Measurements from ENCODE around the gene PPP5C.
"Not testable (repeated sequence)": the region's sequence is repeated elsewhere in the genome, so short reads cannot be mapped to it uniquely, and the experiment has no call there.

Gene PPP5C

DNA sequence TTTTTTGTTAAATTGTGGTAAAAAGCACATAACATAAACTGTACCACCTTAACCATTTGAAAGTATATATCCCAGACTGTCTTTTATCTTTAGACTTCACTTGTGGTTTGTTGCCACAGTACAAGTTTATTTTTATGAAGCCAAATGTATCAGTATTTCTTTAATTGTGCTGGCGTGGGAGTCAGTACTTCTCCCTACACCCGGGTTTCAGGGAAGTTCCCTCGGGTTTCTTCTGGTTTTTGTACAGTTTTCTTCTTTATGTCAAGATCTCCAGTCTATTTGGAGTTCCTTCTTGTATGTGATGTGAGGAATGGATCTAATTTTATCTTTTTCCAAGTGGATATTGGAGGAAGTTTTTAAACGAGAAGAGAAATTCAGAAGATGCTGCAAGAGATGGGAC is 46.0 kb downstream of the PPP5C start:
- Histone ChIP-seq H3K9ac (ENCODE audit: low read length) (no peak overlapping the region), H3K9me3 (ENCODE audit: control insufficient read depth, low read length) (no peaks in the 10 kb centered on the region), H3K4me1 (ENCODE audit: control insufficient read depth, insufficient read depth, low read length) (no peaks in the 10 kb centered on the region), H3K4me3 (ENCODE audit: low read length) (no peak overlapping the region), H3K27me3 (ENCODE audit: control insufficient read depth, insufficient read depth, low read length) (no peaks in the 10 kb centered on the region), H3K36me3 (ENCODE audit: control insufficient read depth, insufficient read depth, low read length) (peaks cover 5% of the 10 kb centered on the region)

- H3K4me1 ChIP-seq (ENCODE audit: control insufficient read depth, insufficient read depth, low read length), result no peaks in the 10 kb centered on the region
- peaks cover 5% of the 10 kb centered on the region for H3K36me3 ChIP-seq (ENCODE audit: control insufficient read depth, insufficient read depth, low read length)
Observed at GRCh38 chr19:46393456-46394401, 46.8 kb downstream of the PPP5C start.

GRCh38 chr19:46394402-46394797 is 47.5 kb downstream of the PPP5C start:
- H3K27me3 ChIP-seq (ENCODE audit: control insufficient read depth, insufficient read depth, low read length), result no peaks in the 10 kb centered on the region
- H3K36me3 ChIP-seq (ENCODE audit: control insufficient read depth, insufficient read depth, low read length), result peaks cover 3% of the 10 kb centered on the region
- H3K9me3 ChIP-seq (ENCODE audit: control insufficient read depth, low read length), result no peaks in the 10 kb centered on the region
- H3K9ac ChIP-seq (ENCODE audit: low read length), result no peak overlapping the region
- H3K4me3 ChIP-seq (ENCODE audit: low read length), result no peak overlapping the region
- H3K4me1 ChIP-seq (ENCODE audit: control insufficient read depth, insufficient read depth, low read length), result no peaks in the 10 kb centered on the region

More at GRCh38 chr19:46393456-46394401, 46.8 kb downstream of the PPP5C start:
- Histone ChIP-seq H3K4me3 (ENCODE audit: low read length) (no peak overlapping the region), H3K27me3 (ENCODE audit: control insufficient read depth, insufficient read depth, low read length) (no peaks in the 10 kb centered on the region), H3K9ac (ENCODE audit: low read length) (no peak overlapping the region), H3K9me3 (ENCODE audit: control insufficient read depth, low read length) (no peaks in the 10 kb centered on the region)

DNA sequence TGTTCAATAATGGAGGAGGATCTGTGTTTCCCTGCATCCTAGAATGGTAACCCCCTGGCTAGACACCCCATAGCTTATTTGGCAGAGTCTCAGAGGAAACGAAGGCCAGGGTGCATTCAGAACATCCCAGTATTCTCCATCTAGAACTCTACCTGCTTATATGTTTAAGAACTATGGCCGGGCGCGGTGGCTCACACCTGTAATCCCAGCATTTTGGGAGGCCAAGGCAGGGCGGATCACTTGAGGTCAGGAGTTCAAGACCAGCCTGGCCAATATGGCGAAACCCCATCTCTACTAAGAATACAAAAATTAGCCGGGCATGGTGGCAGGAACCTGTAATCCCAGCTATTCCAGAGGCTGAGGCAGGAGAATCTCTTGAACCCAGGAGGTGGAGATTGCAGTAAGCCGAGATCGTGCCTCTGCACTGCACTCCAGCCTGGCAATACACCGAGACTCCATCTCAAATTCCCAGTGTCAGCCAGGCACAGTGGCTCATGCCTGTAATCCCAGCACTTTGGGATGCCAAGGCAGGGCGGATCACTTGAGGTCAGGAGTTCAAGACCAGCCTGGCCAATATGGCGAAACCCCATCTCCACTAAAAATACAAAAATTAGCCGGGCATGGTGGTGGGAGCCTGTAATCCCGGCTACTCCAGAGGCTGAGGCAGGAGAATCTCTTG is 51.1 kb downstream of the PPP5C start:
- not testable (repeated sequence) for H3K4me1 ChIP-seq (ENCODE audit: control insufficient read depth, insufficient read depth, low read length); H3K4me3 ChIP-seq (ENCODE audit: low read length); H3K27me3 ChIP-seq (ENCODE audit: control insufficient read depth, insufficient read depth, low read length); H3K36me3 ChIP-seq (ENCODE audit: control insufficient read depth, insufficient read depth, low read length); H3K9me3 ChIP-seq (ENCODE audit: control insufficient read depth, low read length); H3K9ac ChIP-seq (ENCODE audit: low read length)

DNA sequence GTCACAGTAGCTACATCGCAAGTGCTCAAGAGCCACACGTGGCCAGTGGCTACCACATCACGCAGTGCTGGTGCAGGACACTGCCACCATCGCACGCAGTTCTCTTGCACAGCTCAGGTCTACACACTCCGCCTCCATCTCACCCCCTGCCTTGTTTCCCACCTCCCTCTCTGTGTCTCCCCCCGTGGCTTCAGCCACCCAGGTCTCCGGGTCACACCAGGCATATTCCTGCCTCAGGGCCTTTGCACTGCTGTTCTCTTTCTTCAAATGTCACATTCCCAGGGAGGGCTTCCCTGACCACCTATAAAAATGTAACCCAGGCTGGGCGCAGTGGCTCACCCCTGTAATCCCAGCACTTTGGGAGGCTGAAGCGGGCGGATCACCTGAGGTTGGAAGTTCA is 55.8 kb downstream of the PPP5C start:
- H3K4me3 ChIP-seq (ENCODE audit: low read length), result no peak overlapping the region
- H3K9me3 ChIP-seq (ENCODE audit: control insufficient read depth, low read length), result no peaks in the 10 kb centered on the region
- peaks cover 23% of the 10 kb centered on the region for H3K27me3 ChIP-seq (ENCODE audit: control insufficient read depth, insufficient read depth, low read length)
- peaks cover 6% of the 10 kb centered on the region for H3K4me1 ChIP-seq (ENCODE audit: control insufficient read depth, insufficient read depth, low read length)
- no peak overlapping the region for H3K9ac ChIP-seq (ENCODE audit: low read length)
- H3K36me3 ChIP-seq (ENCODE audit: control insufficient read depth, insufficient read depth, low read length), result no peaks in the 10 kb centered on the region

- no peaks in the 10 kb centered on the region for H3K36me3 ChIP-seq (ENCODE audit: control insufficient read depth, insufficient read depth, low read length)
- peaks cover 6% of the 10 kb centered on the region for H3K4me1 ChIP-seq (ENCODE audit: control insufficient read depth, insufficient read depth, low read length)
- peak overlapping the region; percentile 53 for H3K9ac ChIP-seq (ENCODE audit: low read length)
- peaks cover 29% of the 10 kb centered on the region for H3K27me3 ChIP-seq (ENCODE audit: control insufficient read depth, insufficient read depth, low read length)
- H3K9me3 ChIP-seq (ENCODE audit: control insufficient read depth, low read length), result no peaks in the 10 kb centered on the region
- peak overlapping the region; percentile 32 for H3K4me3 ChIP-seq (ENCODE audit: low read length)
Observed at GRCh38 chr19:46404055-46404752, 57.3 kb downstream of the PPP5C start.

- H3K4me1 ChIP-seq (ENCODE audit: control insufficient read depth, insufficient read depth, low read length), result peaks cover 6% of the 10 kb centered on the region
Observed at GRCh38 chr19:46404753-46405468, 58.0 kb downstream of the PPP5C start.

DNA sequence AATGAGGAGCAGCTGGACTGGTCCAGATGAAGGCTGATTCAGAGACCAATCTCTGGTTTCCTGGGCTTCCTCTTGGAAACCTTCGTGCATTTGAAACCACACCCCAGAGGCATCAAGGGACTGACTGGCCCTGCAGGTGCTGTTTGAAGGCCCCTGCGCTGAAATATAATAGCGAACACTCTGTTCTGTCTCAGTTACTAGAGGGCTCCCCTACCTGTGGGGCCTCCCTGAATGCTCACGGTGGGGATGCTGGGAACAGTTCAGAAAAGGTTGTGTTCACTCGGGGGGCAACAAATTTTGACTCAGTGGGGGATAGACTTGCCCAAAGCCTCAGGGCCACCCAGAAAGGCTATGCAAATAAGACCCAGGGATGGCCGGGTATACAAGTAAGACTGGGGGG is 60.1 kb downstream of the PPP5C start:
- Histone ChIP-seq H3K4me3 (ENCODE audit: low read length) (no peak overlapping the region), H3K4me1 (ENCODE audit: control insufficient read depth, insufficient read depth, low read length) (peaks cover 6% of the 10 kb centered on the region), H3K27me3 (ENCODE audit: control insufficient read depth, insufficient read depth, low read length) (peaks cover 41% of the 10 kb centered on the region), H3K9ac (ENCODE audit: low read length) (no peak overlapping the region), H3K9me3 (ENCODE audit: control insufficient read depth, low read length) (no peaks in the 10 kb centered on the region), H3K36me3 (ENCODE audit: control insufficient read depth, insufficient read depth, low read length) (no peaks in the 10 kb centered on the region)

More at GRCh38 chr19:46404753-46405468, 58.0 kb downstream of the PPP5C start:
- Histone ChIP-seq H3K9me3 (ENCODE audit: control insufficient read depth, low read length) (no peaks in the 10 kb centered on the region), H3K4me3 (ENCODE audit: low read length) (peak overlapping the region; percentile 32), H3K9ac (ENCODE audit: low read length) (peak overlapping the region; percentile 53), H3K36me3 (ENCODE audit: control insufficient read depth, insufficient read depth, low read length) (no peaks in the 10 kb centered on the region), H3K27me3 (ENCODE audit: control insufficient read depth, insufficient read depth, low read length) (peaks cover 29% of the 10 kb centered on the region)

- Histone ChIP-seq H3K4me3 (ENCODE audit: low read length) (no peak overlapping the region), H3K9ac (ENCODE audit: low read length) (no peak overlapping the region), H3K9me3 (ENCODE audit: control insufficient read depth, low read length) (no peaks in the 10 kb centered on the region), H3K27me3 (ENCODE audit: control insufficient read depth, insufficient read depth, low read length) (peaks cover 52% of the 10 kb centered on the region), H3K4me1 (ENCODE audit: control insufficient read depth, insufficient read depth, low read length) (peaks cover 6% of the 10 kb centered on the region), H3K36me3 (ENCODE audit: control insufficient read depth, insufficient read depth, low read length) (no peaks in the 10 kb centered on the region)
Observed at GRCh38 chr19:46407856-46408663, 61.2 kb downstream of the PPP5C start.

- peaks cover 56% of the 10 kb centered on the region for H3K27me3 ChIP-seq (ENCODE audit: control insufficient read depth, insufficient read depth, low read length)
- H3K4me1 ChIP-seq (ENCODE audit: control insufficient read depth, insufficient read depth, low read length), result peaks cover 5% of the 10 kb centered on the region
- H3K36me3 ChIP-seq (ENCODE audit: control insufficient read depth, insufficient read depth, low read length), result no peaks in the 10 kb centered on the region
- no peak overlapping the region for H3K9ac ChIP-seq (ENCODE audit: low read length)
- no peaks in the 10 kb centered on the region for H3K9me3 ChIP-seq (ENCODE audit: control insufficient read depth, low read length)
- no peak overlapping the region for H3K4me3 ChIP-seq (ENCODE audit: low read length)
Observed at GRCh38 chr19:46408664-46409039, 61.8 kb downstream of the PPP5C start.

- Histone ChIP-seq H3K9ac (ENCODE audit: low read length) (no peak overlapping the region), H3K4me3 (ENCODE audit: low read length) (no peak overlapping the region), H3K36me3 (ENCODE audit: control insufficient read depth, insufficient read depth, low read length) (no peaks in the 10 kb centered on the region), H3K4me1 (ENCODE audit: control insufficient read depth, insufficient read depth, low read length) (no peaks in the 10 kb centered on the region), H3K9me3 (ENCODE audit: control insufficient read depth, low read length) (no peaks in the 10 kb centered on the region), H3K27me3 (ENCODE audit: control insufficient read depth, insufficient read depth, low read length) (peaks cover 57% of the 10 kb centered on the region)
Observed at GRCh38 chr19:46409191-46409590, 62.3 kb downstream of the PPP5C start.
